Measurements from ENCODE around the gene MTMR2. TPM values are rescaled to one million over a fixed set of nuclear protein-coding genes. Genes with fewer than 3 reads are reported as not detected.
"Not testable (repeated sequence)": the region's sequence is repeated elsewhere in the genome, so short reads cannot be mapped to it uniquely, and the experiment has no call there.

The MTMR2 gene
- total and polyA plus RNA-seq, 9 of the 15 experiments (the other 6 are each of a cell fraction or from before 2014, with no cell fraction given) = 12.6 to 35.8 (median 25.2) TPM

DNA sequence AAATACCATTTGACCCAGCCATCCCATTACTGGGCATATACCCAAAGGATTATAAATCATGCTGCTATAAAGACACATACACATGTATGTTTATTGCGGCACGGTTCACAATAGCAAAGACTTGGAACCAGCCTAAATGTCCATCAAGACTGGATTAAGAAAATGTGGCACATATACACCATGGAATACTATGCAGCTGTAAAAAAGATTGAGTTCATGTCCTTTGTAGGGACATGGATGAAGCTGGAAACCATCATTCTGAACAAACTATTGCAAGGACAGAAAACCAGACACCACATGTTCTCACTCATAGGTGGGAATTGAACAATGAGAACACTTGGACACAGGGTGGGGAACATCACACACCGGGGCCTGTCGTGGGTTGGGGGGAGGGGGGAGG, 112.9 kb downstream of the MTMR2 start:
- FAIRE-seq; H3K9ac ChIP-seq (ENCODE audit: insufficient read depth in 1 of 2, low read depth in 2 of 2, low read length in 2 of 2); H3K27me3 ChIP-seq (ENCODE audit: control insufficient read depth in 2 of 2, insufficient read depth in 2 of 2, low read length in 2 of 2); H2AFZ ChIP-seq (ENCODE audit: low read depth, low read length); H3K4me1 ChIP-seq (replicated peaks in 1 of 2; ENCODE audit: control insufficient read depth in 2 of 2, insufficient read depth in 2 of 2, low read length in 2 of 2); intact Hi-C loops (cut with micrococcal nuclease); H3K9me1 ChIP-seq (ENCODE audit: control insufficient read depth, insufficient read depth, low read length); H3K27ac ChIP-seq (ENCODE audit: extremely low read depth, low read depth, low read length); CTCF ChIA-PET (ENCODE audit: low intra/inter-chr PET ratio); ATAC-seq; H4K20me1 ChIP-seq (replicated peaks; ENCODE audit: control insufficient read depth, insufficient read depth, low read length); POLR2A ChIA-PET; H3K79me2 ChIP-seq (ENCODE audit: control insufficient read depth, insufficient read depth, low read length); H3K9me3 ChIP-seq (replicated peaks; ENCODE audit: control insufficient read depth, insufficient read depth, low read depth, low read length); DNase-seq (ENCODE audit: extremely low read depth in 1 of 4, low spot score in 3 of 4); H3K4me3 ChIP-seq; BruUV-seq (replicated peaks); H3K4me2 ChIP-seq (ENCODE audit: insufficient read depth, low read length); in situ Hi-C loops (cut with MboI): not testable (repeated sequence)
- peaks cover 40% of the 10 kb centered on the region; the same call in 2 of the 3 replicates for H3K36me3 ChIP-seq (ENCODE audit: control insufficient read depth, insufficient read depth, low read length)
- WGBS (ENCODE audit: insufficient coverage, low coverage, missing lambda C conversion rate) = 89% methylated on average over 2 of the region's 4 CpGs
- TF ChIP-seq ZNF146 (CRISPR knock-in tag; IDR thresholded peaks at IDR 0.05; ENCODE audit: unreplicated experiment) = peak; percentile 77

DNA sequence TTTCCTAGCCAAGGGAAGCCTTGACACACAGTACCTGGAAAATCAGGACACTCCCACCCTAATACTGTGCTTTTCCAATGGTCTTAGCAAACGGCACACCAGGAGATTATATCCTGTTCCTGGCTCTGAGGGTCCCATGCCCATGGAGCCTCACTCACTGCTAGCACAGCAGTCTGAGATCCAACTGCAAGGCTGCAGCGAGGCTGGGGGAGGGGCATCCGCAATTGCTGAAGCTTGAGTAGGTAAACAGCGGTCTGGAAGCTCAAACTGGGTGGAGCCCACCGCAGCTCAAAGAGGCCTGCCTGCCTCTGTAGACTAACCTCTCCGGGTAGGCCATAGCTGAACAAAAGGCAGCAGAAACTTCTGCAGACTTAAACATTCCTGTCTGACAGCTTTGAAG, 117.4 kb downstream of the MTMR2 start:
- CTCF ChIA-PET (ENCODE audit: low intra/inter-chr PET ratio); H2AFZ ChIP-seq (ENCODE audit: low read depth, low read length); FAIRE-seq; H3K4me3 ChIP-seq; H3K79me2 ChIP-seq (ENCODE audit: control insufficient read depth, insufficient read depth, low read length); H3K27me3 ChIP-seq (ENCODE audit: control insufficient read depth in 2 of 2, insufficient read depth in 2 of 2, low read length in 2 of 2); intact Hi-C loops (cut with micrococcal nuclease); H3K4me1 ChIP-seq (replicated peaks in 1 of 2; ENCODE audit: control insufficient read depth in 2 of 2, insufficient read depth in 2 of 2, low read length in 2 of 2); H3K4me2 ChIP-seq (ENCODE audit: insufficient read depth, low read length); BruUV-seq (replicated peaks); ATAC-seq; H3K27ac ChIP-seq (ENCODE audit: extremely low read depth, low read depth, low read length); in situ Hi-C loops (cut with MboI); H4K20me1 ChIP-seq (replicated peaks; ENCODE audit: control insufficient read depth, insufficient read depth, low read length); H3K9me1 ChIP-seq (ENCODE audit: control insufficient read depth, insufficient read depth, low read length); H3K9me3 ChIP-seq (replicated peaks; ENCODE audit: control insufficient read depth, insufficient read depth, low read depth, low read length); H3K9ac ChIP-seq (ENCODE audit: insufficient read depth in 1 of 2, low read depth in 2 of 2, low read length in 2 of 2); DNase-seq (ENCODE audit: extremely low read depth in 1 of 4, low spot score in 3 of 4): not testable (repeated sequence)
- H3K36me3 ChIP-seq (ENCODE audit: control insufficient read depth, insufficient read depth, low read length) = peaks cover 44% of the 10 kb centered on the region
- POLR2A ChIA-PET = interaction anchor here (1.5 kb wide), 1 partner anchor 16 kb away, joined by 5 read pairs; the partner anchor contains the start of gene CEP57
- 97% methylated on average over 6 of the region's 6 CpGs for WGBS (ENCODE audit: insufficient coverage, low coverage, missing lambda C conversion rate)
